Spleen (tissue), 7 donors: ENCODE measurements around the gene MAP4K4.

Source experiments
- CTCF ChIP-seq, 11 experiments: fragments of 200-600 bp in 7 of 11; fragments of 450-650 bp in 4 of 11; sonication (generic) in 4 of 11; IDR thresholded peaks in 8 of 11; conservative IDR thresholded peaks in 3 of 11; 1 replicate in 7 of 11; 2 replicates in 4 of 11; pipeline versions ENCODE4 v1.4.0 to v1.8.0; 2016 to 2021; ENCODE audit warnings: antibody characterized with exemption in 11 of 11, inconsistent platforms in 4 of 11, mild to moderate bottlenecking in 1 of 11
- POLR2A ChIP-seq, 3 donors: fragments of 450-650 bp; IDR thresholded peaks; one replicate each; pipeline ENCODE4 v1.5.1; 2017; ENCODE audit warnings: antibody characterized with exemption in 3 of 3, mild to moderate bottlenecking in 1 of 3
- donor health status: DM: no; HTN: no; CAD: no; lungs with moderate emphysema.
- donor health status: DM: no; HTN: no; CAD: no.
- donor health status: DM: no; HTN: no; CAD: no.

GRCh38 chr2:101806701-101807100 is 109.2 kb downstream of the MAP4K4 start:
- TF ChIP-seq CTCF (IDR thresholded peaks at IDR 0.05 in 8 of 11, conservative IDR thresholded peaks at IDR 0.05 in 3 of 11): no peak
- TF ChIP-seq POLR2A (IDR thresholded peaks at IDR 0.05): no peak
